SK-N-SH (cell line): ENCODE results near the gene FOSL1. TPM values are rescaled to one million over a fixed set of nuclear protein-coding genes. Genes with fewer than 3 reads are reported as not detected.

Experiments used
- CTCF ChIA-PET: fragments of 300-600, 350-600 bp; formaldehyde crosslinking; extraction: SDS; loops from one replicate; lab custom pipeline; 2021; lab: Yijun Ruan, JAX
- POLR2A ChIA-PET: fragments of 350-600 bp; sonication (Branson Sonifier 250); formaldehyde crosslinking; extraction: SDS; loops from one replicate; lab custom pipeline; 2020; ENCODE audit warnings: antibody characterized with exemption, inconsistent platforms; lab: Yijun Ruan, JAX
- DNase-seq: peaks from one replicate; pipeline ENCODE4 v3.0.0; 2012
- H2AFZ ChIP-seq: fragments of 200-600 bp; sonication (generic); 2 replicates; pipeline ENCODE4 v1.8.1; 2016; ENCODE audit warnings: antibody characterized with exemption, mild to moderate bottlenecking, low read depth
- H3F3A ChIP-seq: fragments of 200-600 bp; sonication (generic); replicated peaks from 2 replicates; pipeline ENCODE3; 2016; ENCODE audit warnings: antibody characterized with exemption, mild to moderate bottlenecking; ENCODE audit not compliant: insufficient read depth
- H3K27ac ChIP-seq, 2 experiments: fragments of 200-500 bp in 1 of 2; fragments of 200-600 bp in 1 of 2; sonication (Bioruptor generic) in 1 of 2; sonication (generic), shearing (Covaris generic) in 1 of 2; 2 replicates each; pipeline versions ENCODE4 v1.5.1 to v1.6.1; 2014 to 2016; ENCODE audit warnings: low read depth in 2 of 2, inconsistent platforms in 1 of 2, low read length in 1 of 2, mild to moderate bottlenecking in 1 of 2, mixed read lengths in 1 of 2
- H3K27me3 ChIP-seq: fragments of 200-600 bp; sonication (generic), shearing (Covaris generic); 2 replicates; pipeline ENCODE4 v1.6.1; 2016; ENCODE audit warnings: mixed run types; ENCODE audit not compliant: insufficient read depth
- H3K36me3 ChIP-seq, 2 experiments: fragments of 200-500 bp in 1 of 2; fragments of 200-600 bp in 1 of 2; sonication (Bioruptor generic) in 1 of 2; sonication (generic) in 1 of 2; replicated peaks in 1 of 2; 2 replicates each; pipeline versions ENCODE3 to v1.5.1; 2014 to 2016; ENCODE audit warnings: low read length in 1 of 2, mild to moderate bottlenecking in 1 of 2; ENCODE audit not compliant: insufficient read depth in 2 of 2, control insufficient read depth in 1 of 2
- H3K4me1 ChIP-seq, 2 experiments: fragments of 200-500 bp in 1 of 2; fragments of 200-600 bp in 1 of 2; sonication (Bioruptor generic) in 1 of 2; sonication (generic), shearing (Covaris generic) in 1 of 2; 2 replicates each; pipeline versions ENCODE4 v1.5.1 to v1.6.1; 2014 to 2016; ENCODE audit warnings: low read depth in 1 of 2, low read length in 1 of 2, mixed run types in 1 of 2; ENCODE audit not compliant: insufficient read depth in 2 of 2, control insufficient read depth in 1 of 2
- H3K4me2 ChIP-seq: fragments of 200-600 bp; sonication (generic), shearing (Covaris generic); 2 replicates; pipeline ENCODE4 v1.6.1; 2017; ENCODE audit warnings: mixed run types
- H3K4me3 ChIP-seq, 2 experiments: fragments of 200-500 bp in 1 of 2; fragments of 200-600 bp in 1 of 2; sonication (Bioruptor generic) in 1 of 2; sonication (generic), shearing (Covaris generic) in 1 of 2; 2 replicates each; pipeline versions ENCODE4 v1.5.1 to v1.8.1; 2014 to 2016; ENCODE audit warnings: low read depth in 2 of 2, inconsistent platforms in 1 of 2, low read length in 1 of 2, mild to moderate bottlenecking in 1 of 2, mixed read lengths in 1 of 2, moderate library complexity in 1 of 2
- H3K79me2 ChIP-seq: fragments of 200-600 bp; sonication (generic); 2 replicates; pipeline ENCODE4 v1.8.1; 2017; ENCODE audit warnings: mild to moderate bottlenecking; ENCODE audit not compliant: insufficient read depth
- H3K9ac ChIP-seq: fragments of 200-600 bp; sonication (generic); 2 replicates; pipeline ENCODE4 v1.6.1; 2017; ENCODE audit warnings: mixed run types
- H3K9me2 ChIP-seq: fragments of 200-600 bp; sonication (generic); 2 replicates; pipeline ENCODE4 v1.6.1; 2017; ENCODE audit warnings: mixed run types
- H3K9me3 ChIP-seq: fragments of 200-600 bp; sonication (generic); 2 replicates; pipeline ENCODE4 v1.6.1; 2017; ENCODE audit warnings: mixed run types, mild to moderate bottlenecking, moderate library complexity
- H4K20me1 ChIP-seq: fragments of 200-600 bp; sonication (generic); 2 replicates; pipeline ENCODE4 v1.6.1; 2017; ENCODE audit warnings: mild to moderate bottlenecking, mixed run types; ENCODE audit not compliant: insufficient read depth
- ELF1 ChIP-seq: IDR thresholded peaks from 2 replicates; pipeline ENCODE4 v1.4.0; 2012
- EP300 ChIP-seq, 2 experiments: IDR thresholded peaks; 2 replicates each; pipeline versions ENCODE4 v1.4.0 to v1.6.1; 2012; ENCODE audit warnings: borderline replicate concordance in 1 of 2, low read depth in 1 of 2, low read length in 1 of 2
- FOSL2 ChIP-seq: IDR thresholded peaks from 2 replicates; pipeline ENCODE4 v1.4.0; 2012; ENCODE audit warnings: low read depth, mild to moderate bottlenecking, moderate library complexity, borderline replicate concordance
- GATA2 ChIP-seq: sonication (generic); formaldehyde crosslinking; IDR thresholded peaks from 2 replicates; pipeline ENCODE4 v1.5.0; 2020; ENCODE audit warnings: mild to moderate bottlenecking, missing genetic modification reagents
- MEF2A ChIP-seq: IDR thresholded peaks from 2 replicates; pipeline ENCODE4 v1.4.0; 2012; ENCODE audit warnings: low read depth, borderline replicate concordance
- MXI1 ChIP-seq: IDR thresholded peaks from 2 replicates; pipeline ENCODE4 v1.6.1; 2012; ENCODE audit warnings: mild to moderate bottlenecking, low read depth, low read length, improper control_type of control experiment
- NRF1 ChIP-seq: IDR thresholded peaks from 2 replicates; pipeline ENCODE4 v1.6.1; 2012; ENCODE audit warnings: low read depth, mild to moderate bottlenecking, low read length
- RXRA ChIP-seq: IDR thresholded peaks from 2 replicates; pipeline ENCODE4 v1.4.0; 2012; ENCODE audit warnings: low read depth, mild to moderate bottlenecking, borderline replicate concordance
- TAF1 ChIP-seq: IDR thresholded peaks from 2 replicates; pipeline ENCODE4 v1.6.1; 2012; ENCODE audit warnings: low read depth, mild to moderate bottlenecking, low read length, moderate library complexity, borderline replicate concordance
- TEAD4 ChIP-seq: IDR thresholded peaks from 2 replicates; pipeline ENCODE4 v1.4.0; 2012; ENCODE audit warnings: mild to moderate bottlenecking, borderline replicate concordance; ENCODE audit not compliant: insufficient read depth
- YY1 ChIP-seq: IDR thresholded peaks from 2 replicates; pipeline ENCODE4 v1.4.0; 2012; ENCODE audit warnings: low read depth, mild to moderate bottlenecking
- WGBS: methylation state at CpG from one replicate; pipeline ENCODE4 v1.1.6; 2017; ENCODE audit warnings: low lambda C conversion rate; 5-methylcytosine and 5-hydroxymethylcytosine counted together
- polyA plus RNA-seq, 3 experiments: library from polyadenylated mRNA; depleted of rRNA; stranded (reverse); fragments of >200 nt; gene quantifications; 2 replicates each; pipeline ENCODE4 v1.2.3, GENCODE V29; 2012
- TF ChIP-seq, protein P1 (sequence below): IDR thresholded peaks from 2 replicates; pipeline ENCODE4 v1.4.0; 2012; ENCODE audit warnings: low read depth, borderline replicate concordance
- TF ChIP-seq, protein P2 (sequence below): fragments of 200-600 bp; sonication (generic); IDR thresholded peaks from 2 replicates; pipeline ENCODE4 v1.6.1; 2017; ENCODE audit warnings: antibody characterized with exemption, mild to moderate bottlenecking, moderate library complexity

Gene FOSL1
- polyA plus RNA-seq, 1 of the 3 experiments (the other 2 are of a cell fraction): 30.1 TPM

DNA sequence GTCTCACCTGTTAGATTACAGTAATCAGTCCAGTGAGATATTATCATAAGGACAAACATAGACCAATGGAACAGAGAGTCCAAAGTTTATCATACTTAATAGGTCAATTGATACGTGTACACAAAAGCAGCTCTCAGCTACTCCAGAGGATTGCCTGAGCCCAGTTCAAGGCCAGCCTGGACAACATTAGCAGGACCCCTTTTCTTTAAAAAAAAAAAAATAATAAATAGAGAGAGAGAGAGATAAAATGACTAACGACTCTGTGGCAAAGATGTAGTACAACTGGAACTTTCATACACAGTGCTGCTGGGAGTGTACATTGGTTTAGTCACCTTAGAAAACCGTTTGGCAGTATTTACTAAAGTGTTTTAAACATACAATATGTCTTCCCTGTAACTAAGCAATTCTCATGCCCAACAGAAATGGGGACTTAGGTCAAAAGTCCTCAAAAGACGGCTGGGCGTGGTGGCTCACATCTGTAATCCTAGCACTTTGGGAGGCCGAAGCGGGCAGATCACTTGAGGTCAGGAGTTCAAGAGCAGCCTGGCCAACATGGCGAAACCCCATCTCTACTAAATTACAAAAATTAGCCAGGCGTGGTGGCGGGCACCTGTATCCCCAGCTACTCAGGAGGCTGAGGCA is 55.8 kb downstream of the FOSL1 start:
- POLR2A ChIA-PET: interaction anchor here (0.7 to 1.2 kb wide), 2 partner anchors 9 to 12 kb away, joined by 3 read pairs; no protein-coding TSS in a partner anchor
- Histone ChIP-seq H3K9me3 (no peaks in the 10 kb centered on the region), H3K4me1 (no peaks in the 10 kb centered on the region; a peak in 1 of 4 replicates), H3K79me2 (no peaks in the 10 kb centered on the region), H3K27ac (no peak overlapping the region), H3K4me2 (no peak overlapping the region), H3K9ac (no peak overlapping the region), H3F3A (peaks cover 7% of the 10 kb centered on the region), H3K4me3 (no peak overlapping the region), H2AFZ (no peak overlapping the region), H3K9me2 (no peaks in the 10 kb centered on the region), H4K20me1 (no peaks in the 10 kb centered on the region), H3K27me3 (no peaks in the 10 kb centered on the region), H3K36me3 (no peaks in the 10 kb centered on the region)
- no peak for DNase-seq
- TF ChIP-seq MEF2A (no peak), NRF1 (no peak), TAF1 (no peak), TEAD4 (no peak), ELF1 (no peak), MXI1 (no peak), RXRA (no peak), FOSL2 (no peak), YY1 (no peak), GATA2 (no peak), EP300 (IDR thresholded peaks at IDR 0.05; ENCODE audit: borderline replicate concordance in 1 of 2, low read depth in 1 of 2, low read length in 1 of 2) (no peak)
- TF ChIP-seq, protein P1, sequence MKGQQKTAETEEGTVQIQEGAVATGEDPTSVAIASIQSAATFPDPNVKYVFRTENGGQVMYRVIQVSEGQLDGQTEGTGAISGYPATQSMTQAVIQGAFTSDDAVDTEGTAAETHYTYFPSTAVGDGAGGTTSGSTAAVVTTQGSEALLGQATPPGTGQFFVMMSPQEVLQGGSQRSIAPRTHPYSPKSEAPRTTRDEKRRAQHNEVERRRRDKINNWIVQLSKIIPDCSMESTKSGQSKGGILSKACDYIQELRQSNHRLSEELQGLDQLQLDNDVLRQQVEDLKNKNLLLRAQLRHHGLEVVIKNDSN: no peak
- TF ChIP-seq, protein P2, sequence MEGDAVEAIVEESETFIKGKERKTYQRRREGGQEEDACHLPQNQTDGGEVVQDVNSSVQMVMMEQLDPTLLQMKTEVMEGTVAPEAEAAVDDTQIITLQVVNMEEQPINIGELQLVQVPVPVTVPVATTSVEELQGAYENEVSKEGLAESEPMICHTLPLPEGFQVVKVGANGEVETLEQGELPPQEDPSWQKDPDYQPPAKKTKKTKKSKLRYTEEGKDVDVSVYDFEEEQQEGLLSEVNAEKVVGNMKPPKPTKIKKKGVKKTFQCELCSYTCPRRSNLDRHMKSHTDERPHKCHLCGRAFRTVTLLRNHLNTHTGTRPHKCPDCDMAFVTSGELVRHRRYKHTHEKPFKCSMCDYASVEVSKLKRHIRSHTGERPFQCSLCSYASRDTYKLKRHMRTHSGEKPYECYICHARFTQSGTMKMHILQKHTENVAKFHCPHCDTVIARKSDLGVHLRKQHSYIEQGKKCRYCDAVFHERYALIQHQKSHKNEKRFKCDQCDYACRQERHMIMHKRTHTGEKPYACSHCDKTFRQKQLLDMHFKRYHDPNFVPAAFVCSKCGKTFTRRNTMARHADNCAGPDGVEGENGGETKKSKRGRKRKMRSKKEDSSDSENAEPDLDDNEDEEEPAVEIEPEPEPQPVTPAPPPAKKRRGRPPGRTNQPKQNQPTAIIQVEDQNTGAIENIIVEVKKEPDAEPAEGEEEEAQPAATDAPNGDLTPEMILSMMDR: no peak
- WGBS: 85% methylated on average over 10 of the region's 10 CpGs
- CTCF ChIA-PET: interaction anchor here (1.6 kb wide), 2 partner anchors 40 to 144 kb away, joined by 3 to 4 read pairs; no protein-coding TSS in a partner anchor

DNA sequence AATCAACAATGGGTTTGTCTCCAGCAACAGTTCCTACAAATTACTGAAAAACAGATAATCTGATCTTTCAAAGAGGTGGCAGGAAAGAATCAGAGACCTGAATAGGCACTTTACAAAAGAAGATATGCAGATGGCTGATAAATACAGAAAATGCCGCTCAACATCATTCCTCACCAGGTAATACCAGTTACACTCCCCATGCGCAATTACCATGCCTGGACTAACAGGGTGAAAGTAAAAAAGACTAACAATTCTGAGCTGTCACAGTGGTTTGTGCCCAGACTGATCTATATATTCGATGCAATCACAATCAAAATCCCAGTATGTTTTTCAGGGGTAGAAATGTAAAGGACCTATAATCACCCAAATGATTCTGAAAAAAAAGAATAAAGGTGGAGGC is 56.4 kb downstream of the FOSL1 start:
- CTCF ChIA-PET: interaction anchor here (1.2 to 1.6 kb wide), 3 partner anchors 41 to 145 kb away, joined by 3 to 4 read pairs (median 3); no protein-coding TSS in a partner anchor

More for the DNA sequence above, 56.4 kb downstream of the FOSL1 start:
- no peak overlapping the region for H2AFZ ChIP-seq
- H3K4me3 ChIP-seq: no peak overlapping the region
- H3K79me2 ChIP-seq: no peaks in the 10 kb centered on the region
- H3F3A ChIP-seq: peaks cover 3% of the 10 kb centered on the region
- no peaks in the 10 kb centered on the region for H3K9me3 ChIP-seq
- H3K27ac ChIP-seq: no peak overlapping the region
- TF ChIP-seq EP300 (IDR thresholded peaks at IDR 0.05; ENCODE audit: borderline replicate concordance in 1 of 2, low read depth in 1 of 2, low read length in 1 of 2): no peak
- no peak overlapping the region for H3K9ac ChIP-seq
- WGBS: 85% methylated on average over 3 of the region's 3 CpGs
- no peak for DNase-seq
- no peaks in the 10 kb centered on the region for H3K36me3 ChIP-seq
- no peaks in the 10 kb centered on the region for H3K9me2 ChIP-seq
- no peak overlapping the region for H3K4me2 ChIP-seq
- POLR2A ChIA-PET: interaction anchor here (0.7 to 1.5 kb wide), 4 partner anchors 9 to 11 kb away, joined by 3 to 4 read pairs (median 3); partner anchors contain the start of gene SNX32
- H4K20me1 ChIP-seq: no peaks in the 10 kb centered on the region
- no peaks in the 10 kb centered on the region for H3K4me1 ChIP-seq
- no peaks in the 10 kb centered on the region for H3K27me3 ChIP-seq
